PC-3 (cell line): Measurements from ENCODE around the gene METTL26.

Source experiments
- EZH2 ChIP-seq: fragments of 300-600 bp; sonication (generic); IDR thresholded peaks from one replicate; pipeline ENCODE4 v1.6.1; 2017; ENCODE audit warnings: antibody characterized with exemption, mild to moderate bottlenecking, low read length; ENCODE audit not compliant: unreplicated experiment
- EZH2phosphoT487 ChIP-seq: fragments of 300-600 bp; sonication (generic); IDR thresholded peaks from 2 replicates; pipeline ENCODE4 v1.6.1; 2018; ENCODE audit warnings: mild to moderate bottlenecking, antibody characterized with exemption, low read length, borderline replicate concordance
- TF ChIP-seq, protein P1 (sequence below): fragments of 300-600 bp; sonication (generic); conservative IDR thresholded peaks from 2 replicates; pipeline ENCODE4 v1.5.1; 2017; ENCODE audit warnings: antibody characterized with exemption, low read depth, mild to moderate bottlenecking, low read length

DNA sequence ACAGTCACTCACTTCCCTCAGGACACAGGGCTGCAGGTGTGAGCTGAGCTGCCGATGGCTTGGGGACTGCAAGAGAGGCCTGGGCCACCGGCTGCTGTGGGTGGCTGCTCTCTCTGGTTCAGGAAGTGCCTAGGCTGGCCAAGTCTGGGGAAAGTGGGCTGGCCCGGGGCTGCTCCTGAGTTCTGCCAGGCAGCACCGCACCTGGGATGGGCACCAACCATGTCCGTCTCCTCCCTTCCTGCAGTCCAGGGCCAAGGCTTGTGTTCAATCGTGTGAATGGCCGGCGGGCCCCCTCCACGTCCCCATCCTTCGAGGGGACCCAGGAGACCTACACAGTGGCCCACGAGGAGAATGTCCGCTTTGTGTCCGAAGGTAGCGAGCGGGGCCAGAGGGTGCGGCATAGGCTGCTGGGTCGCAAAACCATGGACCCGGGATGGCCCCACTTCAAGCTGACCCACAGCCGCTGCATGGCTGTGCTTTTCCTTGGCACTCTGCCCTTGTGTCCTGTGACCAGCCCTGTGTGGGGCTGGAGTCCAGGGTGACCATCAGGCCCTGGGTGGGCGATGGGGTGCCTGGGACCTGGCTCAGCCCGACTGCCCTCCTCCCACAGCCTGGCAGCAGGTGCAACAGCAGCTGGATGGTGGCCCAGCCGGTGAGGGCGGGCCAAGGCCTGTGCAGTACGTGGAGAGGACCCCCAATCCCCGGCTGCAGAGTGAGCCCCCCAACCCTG is 11.2 kb upstream of the METTL26 start:
- TF ChIP-seq, protein P1, sequence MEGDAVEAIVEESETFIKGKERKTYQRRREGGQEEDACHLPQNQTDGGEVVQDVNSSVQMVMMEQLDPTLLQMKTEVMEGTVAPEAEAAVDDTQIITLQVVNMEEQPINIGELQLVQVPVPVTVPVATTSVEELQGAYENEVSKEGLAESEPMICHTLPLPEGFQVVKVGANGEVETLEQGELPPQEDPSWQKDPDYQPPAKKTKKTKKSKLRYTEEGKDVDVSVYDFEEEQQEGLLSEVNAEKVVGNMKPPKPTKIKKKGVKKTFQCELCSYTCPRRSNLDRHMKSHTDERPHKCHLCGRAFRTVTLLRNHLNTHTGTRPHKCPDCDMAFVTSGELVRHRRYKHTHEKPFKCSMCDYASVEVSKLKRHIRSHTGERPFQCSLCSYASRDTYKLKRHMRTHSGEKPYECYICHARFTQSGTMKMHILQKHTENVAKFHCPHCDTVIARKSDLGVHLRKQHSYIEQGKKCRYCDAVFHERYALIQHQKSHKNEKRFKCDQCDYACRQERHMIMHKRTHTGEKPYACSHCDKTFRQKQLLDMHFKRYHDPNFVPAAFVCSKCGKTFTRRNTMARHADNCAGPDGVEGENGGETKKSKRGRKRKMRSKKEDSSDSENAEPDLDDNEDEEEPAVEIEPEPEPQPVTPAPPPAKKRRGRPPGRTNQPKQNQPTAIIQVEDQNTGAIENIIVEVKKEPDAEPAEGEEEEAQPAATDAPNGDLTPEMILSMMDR: no peak
- TF ChIP-seq EZH2phosphoT487 (no peak), EZH2 (no peak)
